Aortic smooth muscle cell (primary cell): ENCODE measurements around the gene MEP1A. TPM values are rescaled to one million over a fixed set of nuclear protein-coding genes. Genes with fewer than 3 reads are reported as not detected.

Source experiments
- total RNA-seq: library from RNA; depleted of rRNA; stranded (reverse); fragments of >200 nt; gene quantifications from 2 replicates; pipeline ENCODE4 v1.2.3, GENCODE V29; 2014

The MEP1A gene, protein sequence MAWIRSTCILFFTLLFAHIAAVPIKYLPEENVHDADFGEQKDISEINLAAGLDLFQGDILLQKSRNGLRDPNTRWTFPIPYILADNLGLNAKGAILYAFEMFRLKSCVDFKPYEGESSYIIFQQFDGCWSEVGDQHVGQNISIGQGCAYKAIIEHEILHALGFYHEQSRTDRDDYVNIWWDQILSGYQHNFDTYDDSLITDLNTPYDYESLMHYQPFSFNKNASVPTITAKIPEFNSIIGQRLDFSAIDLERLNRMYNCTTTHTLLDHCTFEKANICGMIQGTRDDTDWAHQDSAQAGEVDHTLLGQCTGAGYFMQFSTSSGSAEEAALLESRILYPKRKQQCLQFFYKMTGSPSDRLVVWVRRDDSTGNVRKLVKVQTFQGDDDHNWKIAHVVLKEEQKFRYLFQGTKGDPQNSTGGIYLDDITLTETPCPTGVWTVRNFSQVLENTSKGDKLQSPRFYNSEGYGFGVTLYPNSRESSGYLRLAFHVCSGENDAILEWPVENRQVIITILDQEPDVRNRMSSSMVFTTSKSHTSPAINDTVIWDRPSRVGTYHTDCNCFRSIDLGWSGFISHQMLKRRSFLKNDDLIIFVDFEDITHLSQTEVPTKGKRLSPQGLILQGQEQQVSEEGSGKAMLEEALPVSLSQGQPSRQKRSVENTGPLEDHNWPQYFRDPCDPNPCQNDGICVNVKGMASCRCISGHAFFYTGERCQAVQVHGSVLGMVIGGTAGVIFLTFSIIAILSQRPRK
- not detected in 2 replicates for total RNA-seq

DNA sequence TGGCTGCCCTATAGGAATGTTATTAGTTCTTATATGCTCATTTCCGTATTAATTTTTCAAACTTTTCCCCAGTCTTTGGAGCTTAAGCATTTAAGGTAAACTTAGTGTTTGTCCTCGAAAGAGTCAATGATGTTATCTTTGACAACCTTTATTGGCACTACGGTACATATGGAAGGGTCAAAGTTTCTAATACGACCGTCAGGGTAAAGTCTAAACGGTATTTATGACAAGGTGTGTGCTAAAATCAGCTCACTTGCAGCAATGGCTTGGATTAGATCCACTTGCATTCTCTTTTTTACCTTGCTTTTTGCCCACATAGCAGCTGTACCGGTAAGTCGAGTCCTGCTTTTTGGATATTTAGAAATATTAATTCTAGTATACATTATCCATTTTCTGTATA, at the start of gene MEP1A:
MEP1A (plus strand) TSS at position 252 of the 400 bp plus-strand sequence; CDS start at position 262, 10 bp downstream.

DNA sequence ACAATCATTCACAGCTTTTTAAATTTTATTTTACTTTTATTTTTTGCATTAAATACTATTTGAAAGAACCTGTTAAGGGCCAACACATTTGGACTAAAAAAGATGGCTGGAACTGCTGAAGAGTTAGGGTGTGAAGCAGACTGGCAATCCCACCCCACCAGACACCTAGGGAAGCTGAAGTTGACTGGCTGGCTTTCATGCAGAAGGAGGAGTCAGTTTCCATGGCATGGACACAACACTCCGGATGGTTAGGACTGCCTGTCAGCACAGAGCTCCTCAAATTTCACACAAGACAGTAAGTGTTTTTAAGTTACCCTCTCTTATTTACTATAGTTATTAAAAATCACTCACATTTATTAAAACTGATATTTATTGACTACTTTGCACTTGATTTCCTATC, 46.5 kb upstream of the MEP1A start, which contains the start of gene ANKRD66:
ANKRD66 (plus strand) TSS at position 238 of the 400 bp plus-strand sequence. CDS start 5,016 bp downstream, outside the sequence.

Other genes starting within 250 kb of the MEP1A start
- 0.44 and 0.53 TPM in 2 replicates for gene CYP39A1, start 140.6 kb upstream of the MEP1A start, total RNA-seq
- gene SLC25A27, start 140.4 kb upstream of the MEP1A start, total RNA-seq = 4.4 and 6.4 TPM in 2 replicates
- 0.12 and 0.13 TPM in 2 replicates for gene TDRD6, start 105.5 kb upstream of the MEP1A start, total RNA-seq
- gene PLA2G7, start 58.0 kb upstream of the MEP1A start, total RNA-seq = 0.13 TPM in 1 of 2 replicates, not detected in the other
- gene ANKRD66, start 46.5 kb upstream of the MEP1A start, total RNA-seq = not detected in 2 replicates
- gene ADGRF5, start 128.5 kb downstream of the MEP1A start, total RNA-seq = 1.1 and 1.3 TPM in 2 replicates
- not detected in 2 replicates for gene ADGRF1, start 248.9 kb downstream of the MEP1A start, total RNA-seq